Measurements from ENCODE around the gene INSYN1. TPM values are rescaled to one million over a fixed set of nuclear protein-coding genes. Genes with fewer than 3 reads are reported as not detected.
"Not testable (repeated sequence)": the region's sequence is repeated elsewhere in the genome, so short reads cannot be mapped to it uniquely, and the experiment has no call there.

Gene INSYN1
- total RNA-seq, 8 experiments from 2014 or later: 0.49 to 46.6 (median 26.5) TPM

DNA sequence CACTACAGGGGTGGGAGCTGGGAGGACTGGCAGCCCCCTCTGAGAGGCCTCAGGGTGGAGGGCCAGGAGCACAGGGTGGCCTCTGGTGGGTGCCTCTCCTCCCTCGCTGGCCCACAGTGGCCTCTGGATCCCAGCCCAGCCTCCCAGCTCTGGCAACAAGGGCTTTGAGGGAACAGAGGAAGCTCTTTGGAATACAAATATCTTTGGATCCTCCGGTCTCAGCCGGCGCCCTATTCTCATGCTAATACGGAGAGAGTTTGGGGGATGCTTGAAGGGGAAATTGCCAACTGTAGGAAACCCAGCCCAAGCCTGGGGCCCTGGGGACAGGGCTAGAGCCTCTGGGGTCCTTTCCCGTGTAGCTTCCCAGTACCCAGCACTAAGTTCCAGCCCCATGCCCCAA is 33.4 kb upstream of the INSYN1 start:
- 11 to 86% (median 40%) methylated on average over 1 to 4 of the region's 6 CpGs; no CpG with 5 or more reads in 5 of the 10 experiments for WGBS, 10 experiments
- H3K4me3 ChIP-seq: no peak overlapping the region
- in situ Hi-C loops (cut with MboI; ENCODE audit: low pct_unique_long_range_greater_than_20kb in 2 of 9, low sequenced_read_pairs in 9 of 9, unreplicated experiment in 9 of 9): no loop called here
- H3K27ac ChIP-seq: peak overlapping the region in 1 of 2 donors; percentile 21
- peaks cover 33 to 46% of the 10 kb centered on the region in 2 donors for H3K4me1 ChIP-seq (replicated peaks in 1 of 2)
- ATAC-seq (replicated peaks in 6 of 8): peak in 5 of 8 experiments; percentile 78 to 89 (median 84)

DNA sequence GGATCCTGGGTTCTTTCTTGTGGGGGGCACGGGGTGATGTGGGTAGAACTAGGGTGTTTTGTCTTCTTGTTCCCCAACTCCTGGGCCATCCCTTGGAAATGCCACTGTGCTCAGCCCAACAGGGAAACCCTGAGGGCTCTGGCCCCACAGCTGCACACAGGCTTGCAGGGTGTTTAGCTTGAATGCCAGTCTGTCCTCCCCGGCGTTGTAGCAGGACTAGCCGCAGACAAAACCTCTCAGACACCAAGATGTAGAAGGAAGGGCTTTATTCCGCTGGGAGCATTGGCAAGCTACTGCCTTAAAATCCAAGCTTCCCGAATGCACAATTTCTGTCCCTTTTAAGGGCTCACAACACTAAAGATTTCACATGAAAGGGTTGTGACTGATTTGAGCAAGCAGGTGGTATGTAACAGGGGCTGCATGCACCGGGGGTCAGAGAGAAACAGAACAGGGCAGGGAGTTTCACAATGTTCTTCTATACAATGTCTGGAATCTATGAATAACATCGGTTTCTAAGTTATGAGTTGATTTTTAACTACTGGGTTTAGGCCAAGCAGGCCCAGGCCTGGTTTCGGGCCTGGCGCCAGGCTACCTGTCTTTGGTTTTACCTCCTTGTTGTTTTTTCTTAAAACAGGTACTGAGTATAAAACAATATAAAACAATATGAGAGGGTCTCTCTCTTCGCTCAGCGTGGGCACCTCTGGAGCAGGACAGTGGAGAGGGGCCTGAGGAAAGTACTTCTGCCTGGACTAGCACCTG is 32.3 kb upstream of the INSYN1 start:
- H3K27ac ChIP-seq; ATAC-seq (replicated peaks in 6 of 8); in situ Hi-C loops (cut with MboI; ENCODE audit: low pct_unique_long_range_greater_than_20kb in 2 of 9, low sequenced_read_pairs in 9 of 9, unreplicated experiment in 9 of 9); H3K4me3 ChIP-seq: not testable (repeated sequence)
- peaks cover 33 to 46% of the 10 kb centered on the region in 2 donors for H3K4me1 ChIP-seq (replicated peaks in 1 of 2)
- 52 to 100% (median 75%) methylated on average over 1 to 8 of the region's 12 CpGs; no CpG with 5 or more reads in 2 of the 10 experiments for WGBS, 10 experiments

DNA sequence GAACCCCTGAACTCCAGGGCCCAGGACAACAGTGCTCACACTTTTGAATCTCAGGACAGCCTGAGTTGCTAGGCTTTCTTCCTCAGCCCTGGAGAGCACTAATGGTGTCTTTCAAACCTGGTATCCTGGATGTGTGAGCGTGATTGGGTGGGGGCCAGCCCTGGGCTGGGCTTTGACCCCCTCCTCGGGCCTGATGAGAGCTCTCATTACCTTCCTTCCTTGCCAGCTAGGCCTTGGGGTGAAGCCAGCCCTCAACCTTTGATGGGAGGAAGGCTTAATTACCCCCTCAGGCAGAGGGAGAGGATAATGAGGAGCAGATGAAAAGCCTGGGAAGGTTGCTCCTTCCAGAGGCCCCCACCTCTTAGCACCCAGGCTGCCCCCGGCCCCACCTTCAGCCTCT is 31.1 kb upstream of the INSYN1 start:
- whole genome bisulfite sequencing, 10 experiments: 40 to 67% (median 60%) methylated on average over 1 to 2 of the region's 3 CpGs; no CpG with 5 or more reads in 7 of the 10 experiments
- no peak for ATAC-seq (replicated peaks in 6 of 8)
- Histone ChIP-seq H3K27ac (no peak overlapping the region), H3K4me1 (replicated peaks in 1 of 2) (peaks cover 33 to 51% of the 10 kb centered on the region in 2 donors), H3K4me3 (no peak overlapping the region)
- in situ Hi-C loops (cut with MboI; ENCODE audit: low pct_unique_long_range_greater_than_20kb in 2 of 9, low sequenced_read_pairs in 9 of 9, unreplicated experiment in 9 of 9): no loop called here

DNA sequence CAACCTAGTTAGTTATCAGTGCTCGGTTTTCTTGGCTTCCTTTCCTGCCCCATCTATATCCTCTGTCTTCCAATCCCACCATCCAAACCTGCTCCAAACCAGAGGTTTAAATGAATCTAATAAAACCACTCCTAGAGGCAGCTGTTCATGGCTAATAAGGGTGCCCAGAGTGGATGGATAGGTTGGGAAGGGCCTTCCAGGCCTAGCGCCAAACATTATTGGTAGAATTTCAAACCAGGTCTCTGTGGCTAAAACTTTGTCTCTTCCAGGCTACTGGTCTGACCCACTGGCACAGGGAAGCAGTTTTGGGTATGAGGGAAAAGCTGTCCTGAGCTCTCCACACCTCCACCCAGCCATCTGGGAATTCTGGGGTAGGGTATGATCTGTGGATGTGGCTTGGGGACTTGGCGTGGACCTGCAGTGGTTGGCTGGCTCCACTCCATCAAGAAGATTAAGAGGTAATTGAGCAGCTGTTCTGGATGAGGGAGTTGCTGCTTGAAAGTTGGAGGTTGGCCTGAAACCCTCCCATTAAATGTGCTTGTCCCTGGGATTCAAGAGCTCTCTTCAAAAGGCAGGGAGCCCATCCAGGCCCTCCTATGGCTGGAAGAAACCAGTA is 29.3 kb upstream of the INSYN1 start:
- Histone ChIP-seq H3K27ac (no peak overlapping the region), H3K4me1 (replicated peaks in 1 of 2) (peaks cover 33 to 53% of the 10 kb centered on the region in 2 donors), H3K4me3 (no peak overlapping the region)
- ATAC-seq (replicated peaks in 6 of 8): no peak
- in situ Hi-C loops (cut with MboI; ENCODE audit: low pct_unique_long_range_greater_than_20kb in 2 of 9, low sequenced_read_pairs in 9 of 9, unreplicated experiment in 9 of 9): no loop called here
- WGBS, 10 experiments: 83 to 94% (median 90%) methylated on average over 1 to 3 of the region's 3 CpGs; no CpG with 5 or more reads in 6 of the 10 experiments

DNA sequence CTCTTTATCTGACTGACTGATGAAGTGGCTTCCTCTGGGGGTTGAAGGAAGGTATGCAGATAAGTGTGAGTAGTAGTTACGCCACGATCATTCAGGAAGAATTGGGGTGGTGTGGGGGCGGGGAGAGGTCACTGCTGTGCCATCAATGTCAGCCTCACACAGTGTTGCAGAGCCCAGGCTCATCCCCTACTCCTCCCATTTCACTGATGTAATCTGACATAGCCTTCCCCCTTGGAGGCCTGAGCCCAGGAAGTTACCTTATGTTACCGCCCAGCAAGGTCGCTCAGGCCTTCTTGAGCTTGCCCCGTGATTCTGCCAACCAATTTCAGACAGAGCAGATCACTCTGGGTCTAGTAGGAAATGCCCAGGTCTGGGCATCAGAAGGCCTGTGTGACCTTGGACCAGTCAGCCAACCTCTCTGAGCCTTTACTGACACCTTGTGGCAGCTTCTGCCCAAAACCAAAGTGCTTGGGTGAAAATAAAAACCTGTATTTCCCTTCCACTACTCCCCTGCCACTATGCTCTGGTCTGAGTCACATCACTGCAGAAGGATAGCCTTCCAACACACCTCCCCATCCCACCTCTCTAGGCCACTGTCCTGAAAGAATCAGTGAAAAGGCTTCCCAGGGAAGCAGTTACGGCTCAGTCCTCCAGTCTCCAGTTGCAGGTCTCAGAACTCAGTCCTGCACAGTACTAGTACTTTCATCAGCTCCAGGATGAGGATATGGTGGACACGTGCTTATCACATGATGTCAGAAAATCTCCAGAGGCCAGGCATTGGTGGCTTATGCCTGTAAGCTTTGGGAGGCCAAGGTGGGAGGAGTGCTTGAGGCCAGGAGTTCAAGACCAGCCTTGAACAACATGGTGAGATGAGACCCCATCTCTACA is 28.1 kb upstream of the INSYN1 start:
- H3K27ac ChIP-seq: no peak overlapping the region
- WGBS, 10 experiments: 20 to 100% (median 65%) methylated on average over 1 to 5 of the region's 8 CpGs; no CpG with 5 or more reads in 2 of the 10 experiments
- no peak overlapping the region for H3K4me3 ChIP-seq
- in situ Hi-C loops (cut with MboI; ENCODE audit: low pct_unique_long_range_greater_than_20kb in 2 of 9, low sequenced_read_pairs in 9 of 9, unreplicated experiment in 9 of 9): no loop called here
- peaks cover 23 to 42% of the 10 kb centered on the region in 2 donors for H3K4me1 ChIP-seq (replicated peaks in 1 of 2)
- peak in 7 of 8 experiments; percentile 13 to 87 (median 33) for ATAC-seq (replicated peaks in 6 of 8)

DNA sequence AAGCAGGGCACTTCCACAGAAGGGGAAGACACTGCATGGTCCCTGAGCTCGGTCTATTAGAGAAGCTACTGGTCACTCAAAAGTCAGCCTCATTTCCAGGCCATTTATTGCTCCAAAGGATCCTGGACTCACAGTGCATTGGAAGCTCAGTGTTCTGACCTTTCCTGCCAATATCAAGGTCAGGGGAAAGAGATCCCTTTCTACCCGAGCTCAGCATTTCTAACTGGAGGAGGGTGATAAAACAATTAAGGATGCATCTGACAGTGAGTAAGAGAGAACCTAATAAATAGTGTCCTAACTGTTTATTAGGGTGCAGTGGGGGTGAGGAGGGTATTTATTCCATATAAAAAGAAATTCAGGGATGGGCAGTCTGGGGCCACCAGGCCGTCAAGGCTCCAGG is 26.8 kb upstream of the INSYN1 start:
- in situ Hi-C loops (cut with MboI; ENCODE audit: low pct_unique_long_range_greater_than_20kb in 2 of 9, low sequenced_read_pairs in 9 of 9, unreplicated experiment in 9 of 9): no loop called here
- Histone ChIP-seq H3K27ac (no peak overlapping the region), H3K4me3 (no peak overlapping the region), H3K4me1 (replicated peaks in 1 of 2) (peaks cover 14 to 39% of the 10 kb centered on the region in 2 donors)
- ATAC-seq (replicated peaks in 6 of 8): no peak
- 40 to 80% (median 56%) methylated on average over 1 to 2 of the region's 3 CpGs; no CpG with 5 or more reads in 2 of the 10 experiments for WGBS, 10 experiments

DNA sequence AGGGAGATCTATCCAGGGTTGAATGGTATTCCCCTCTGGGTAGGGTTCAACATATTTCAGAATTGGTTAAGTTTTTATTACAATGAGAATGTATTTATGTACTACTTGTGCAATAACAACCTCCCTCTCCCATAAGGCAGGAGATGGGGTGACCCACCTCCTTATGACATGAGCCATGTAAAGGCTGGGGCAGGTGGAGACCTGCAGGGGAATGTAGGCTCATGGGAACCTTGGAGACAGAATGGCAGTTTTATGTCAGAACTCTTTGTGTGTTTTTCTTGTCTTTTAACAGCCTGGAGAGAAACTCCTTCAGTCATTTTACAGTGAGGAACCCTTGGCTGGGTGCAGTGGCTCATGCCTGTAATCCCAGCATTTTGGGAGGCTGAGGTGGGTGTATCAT is 24.6 kb upstream of the INSYN1 start:
- in situ Hi-C loops (cut with MboI; ENCODE audit: low pct_unique_long_range_greater_than_20kb in 2 of 9, low sequenced_read_pairs in 9 of 9, unreplicated experiment in 9 of 9): no loop called here
- Histone ChIP-seq H3K4me1 (replicated peaks in 1 of 2) (peaks cover 20 to 38% of the 10 kb centered on the region in 2 donors), H3K4me3 (no peak overlapping the region), H3K27ac (no peak overlapping the region)
- ATAC-seq (replicated peaks in 6 of 8): no peak

DNA sequence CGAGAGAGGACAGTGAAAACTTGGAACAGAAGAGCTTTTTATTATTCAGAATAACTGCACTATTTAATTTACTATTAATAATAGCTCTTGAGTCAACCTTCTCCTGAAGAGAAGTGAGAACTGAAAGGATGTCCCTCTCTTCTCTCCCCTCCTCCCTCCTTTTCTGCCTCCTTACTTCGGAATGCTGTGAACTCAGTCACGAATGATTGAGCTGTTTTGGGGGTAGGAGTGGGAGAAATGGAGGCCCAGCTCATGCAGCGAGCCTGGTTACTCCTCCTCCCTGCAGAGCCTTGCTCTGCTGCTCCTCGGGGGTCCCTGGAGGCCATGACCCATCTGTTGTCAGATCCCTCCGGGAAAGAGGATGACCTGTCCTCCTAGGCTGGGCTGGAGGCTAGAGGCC is 20.3 kb upstream of the INSYN1 start:
- in situ Hi-C loops (cut with MboI; ENCODE audit: low pct_unique_long_range_greater_than_20kb in 2 of 9, low sequenced_read_pairs in 9 of 9, unreplicated experiment in 9 of 9): no loop called here
- Histone ChIP-seq H3K4me3 (no peak overlapping the region), H3K27ac (no peak overlapping the region), H3K4me1 (replicated peaks in 1 of 2) (peaks cover 27 to 32% of the 10 kb centered on the region in 2 donors)
- ATAC-seq (replicated peaks in 6 of 8): peak in 4 of 8 experiments; percentile 7 to 37 (median 22)
- WGBS, 10 experiments: 0 to 40% (median 8%) methylated on average over 1 to 3 of the region's 6 CpGs; no CpG with 5 or more reads in 4 of the 10 experiments

DNA sequence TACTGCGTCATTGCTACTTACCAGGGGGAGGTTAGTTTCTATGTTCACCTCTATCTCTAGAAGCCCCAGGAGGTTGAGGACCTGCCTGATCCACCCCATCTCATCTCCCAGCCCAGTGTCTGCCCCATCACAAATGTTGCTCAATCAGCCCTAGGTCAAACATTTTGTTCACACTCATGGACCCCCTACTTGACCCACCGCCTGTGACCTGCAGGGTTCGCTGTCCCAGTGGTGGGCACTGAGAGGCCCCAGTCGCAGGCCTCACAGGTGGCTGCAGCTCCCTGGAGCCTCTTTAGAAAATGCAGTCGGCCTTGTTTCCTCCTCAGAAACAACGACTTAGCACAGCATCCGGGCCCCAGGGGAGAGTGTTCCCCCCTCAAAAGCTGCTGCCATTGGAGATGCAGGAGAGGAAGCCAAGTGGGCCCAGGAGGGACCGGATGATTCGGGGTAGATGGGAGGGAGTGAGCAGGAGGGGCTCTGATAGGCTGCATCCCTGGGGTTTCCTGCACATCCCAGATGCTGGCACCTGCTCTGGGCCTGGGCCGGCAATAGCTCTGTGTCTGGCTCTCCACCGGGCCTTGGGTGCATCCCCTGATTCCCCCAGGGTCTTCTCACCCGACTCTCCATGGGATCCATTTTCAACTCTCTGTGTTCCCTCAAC is 18.4 kb upstream of the INSYN1 start:
- peaks cover 30 to 39% of the 10 kb centered on the region in 2 donors for H3K4me1 ChIP-seq (replicated peaks in 1 of 2)
- no peak for ATAC-seq (replicated peaks in 6 of 8)
- no peak overlapping the region for H3K27ac ChIP-seq
- no peak overlapping the region for H3K4me3 ChIP-seq
- 11 to 100% (median 61%) methylated on average over 1 to 10 of the region's 12 CpGs; no CpG with 5 or more reads in 3 of the 10 experiments for WGBS, 10 experiments
- in situ Hi-C loops (cut with MboI; ENCODE audit: low pct_unique_long_range_greater_than_20kb in 2 of 9, low sequenced_read_pairs in 9 of 9, unreplicated experiment in 9 of 9): no loop called here

DNA sequence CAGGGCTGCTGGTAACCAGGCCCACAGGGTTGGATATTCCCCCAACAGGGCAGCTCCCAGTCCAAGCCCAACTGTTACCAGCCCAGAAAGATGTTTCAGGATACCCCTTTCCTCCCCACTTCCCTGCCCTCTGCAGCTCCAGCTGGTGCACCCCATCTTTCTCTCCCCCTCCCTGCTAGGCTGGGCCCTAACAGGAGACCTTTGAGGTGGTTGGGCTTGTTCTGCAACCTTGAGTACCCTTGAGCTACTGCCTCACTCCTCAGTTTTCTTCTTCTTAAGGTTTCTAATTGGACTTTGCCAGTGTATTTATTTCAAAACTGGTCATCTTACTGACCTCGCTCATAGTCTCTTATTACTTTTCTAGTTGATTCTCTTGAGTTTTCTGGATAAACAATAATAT is 16.9 kb upstream of the INSYN1 start:
- Histone ChIP-seq H3K27ac (no peak overlapping the region), H3K4me3 (no peak overlapping the region), H3K4me1 (replicated peaks in 1 of 2) (peaks cover 29% of the 10 kb centered on the region in 2 donors)
- in situ Hi-C loops (cut with MboI; ENCODE audit: low pct_unique_long_range_greater_than_20kb in 2 of 9, low sequenced_read_pairs in 9 of 9, unreplicated experiment in 9 of 9): no loop called here
- 0 to 100% (median 71%) methylated on average over 1 of the region's 1 CpG; no CpG with 5 or more reads in 4 of the 10 experiments for WGBS, 10 experiments
- no peak for ATAC-seq (replicated peaks in 6 of 8)

DNA sequence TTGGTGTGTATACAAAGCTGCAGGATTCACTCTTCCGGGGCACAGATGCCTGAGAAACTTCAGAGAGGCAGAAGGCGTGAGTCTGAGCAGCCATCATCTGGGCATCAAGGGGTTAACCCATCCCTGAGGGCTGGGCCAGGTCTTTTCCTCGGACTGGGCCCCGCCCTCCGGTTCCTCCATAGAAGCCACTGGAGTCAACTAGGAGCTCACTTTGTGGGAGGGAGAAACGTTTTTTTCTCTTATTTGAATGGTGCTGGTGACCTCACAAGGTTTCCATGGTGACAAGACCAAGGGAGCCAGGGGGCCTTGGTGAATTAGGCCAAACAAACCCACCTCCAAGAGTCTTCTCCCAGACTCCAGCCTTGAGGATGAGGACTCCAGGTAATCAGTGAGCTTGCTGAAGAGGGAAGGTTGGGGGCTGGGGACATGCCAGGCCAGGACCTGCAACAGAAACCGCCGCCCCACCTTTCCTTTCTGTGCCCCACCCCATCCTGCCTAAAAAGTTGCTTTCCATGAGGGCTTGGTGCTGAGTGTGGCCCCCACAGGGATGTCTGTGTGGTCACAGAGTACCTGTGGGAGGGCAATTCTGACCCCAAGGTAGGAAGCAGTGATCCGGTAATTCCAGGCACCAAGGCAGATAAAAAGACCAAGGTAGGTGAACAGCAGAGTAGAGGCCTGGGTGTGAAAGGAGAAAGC is 14.8 kb upstream of the INSYN1 start:
- in situ Hi-C loops (cut with MboI; ENCODE audit: low pct_unique_long_range_greater_than_20kb in 2 of 9, low sequenced_read_pairs in 9 of 9, unreplicated experiment in 9 of 9): no loop called here
- no peak overlapping the region for H3K27ac ChIP-seq
- ATAC-seq (replicated peaks in 6 of 8): peak in 6 of 8 experiments; percentile 20 to 72 (median 68)
- no peak overlapping the region for H3K4me3 ChIP-seq
- 0 to 100% (median 42%) methylated on average over 1 to 7 of the region's 9 CpGs; no CpG with 5 or more reads in 4 of the 10 experiments for WGBS, 10 experiments
- H3K4me1 ChIP-seq (replicated peaks in 1 of 2): peaks cover 9 to 18% of the 10 kb centered on the region in 2 donors

DNA sequence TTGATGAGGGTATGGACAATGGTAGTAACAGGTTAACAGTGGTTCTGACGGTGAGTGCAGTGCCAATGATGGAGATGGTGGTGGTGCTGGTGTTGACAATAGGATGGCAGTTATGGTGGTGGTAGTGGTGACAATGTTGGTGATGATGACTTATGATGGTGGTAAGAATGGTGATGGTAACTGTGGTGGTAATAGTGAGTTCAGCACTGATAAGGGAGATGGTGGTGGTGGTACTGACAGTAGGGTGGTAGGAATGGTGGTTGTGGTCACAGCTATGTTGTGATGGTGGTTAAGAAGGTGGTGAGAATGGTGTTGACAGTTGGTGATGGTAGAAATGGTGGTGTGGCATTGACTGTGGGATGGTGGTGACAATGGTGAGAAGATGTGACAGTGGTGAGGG is 13.4 kb upstream of the INSYN1 start:
- in situ Hi-C loops (cut with MboI; ENCODE audit: low pct_unique_long_range_greater_than_20kb in 2 of 9, low sequenced_read_pairs in 9 of 9, unreplicated experiment in 9 of 9): no loop called here

More for the DNA sequence above, 13.4 kb upstream of the INSYN1 start:
- no peak for ATAC-seq (replicated peaks in 6 of 8)
- no peak overlapping the region for H3K4me3 ChIP-seq
- WGBS, 10 experiments: 40 to 100% methylated on average over 1 of the region's 1 CpG; no CpG with 5 or more reads in 8 of the 10 experiments
- peaks cover 9 to 17% of the 10 kb centered on the region in 2 donors for H3K4me1 ChIP-seq (replicated peaks in 1 of 2)
- no peak overlapping the region for H3K27ac ChIP-seq

Measured in motor neuron (in vitro differentiated cells).